A673 (cell line): Measurements from ENCODE around the gene ENPP1. TPM values are rescaled to one million over a fixed set of nuclear protein-coding genes. Genes with fewer than 3 reads are reported as not detected.

Experiments
- BruUV-seq: library from RNA; stranded (reverse); fragments of 400-500 nt; replicated peaks from 2 replicates; lab custom pipeline; 2021; lab: Mats Ljungman, UMichigan
- CTCF ChIA-PET: fragments of 300-600 bp; sonication (Branson Sonifier 250); formaldehyde crosslinking; loops from one replicate; lab custom pipeline; 2022; ENCODE audit warnings: antibody characterized with exemption; lab: Charles Lee
- POLR2A ChIA-PET: fragments of 300-600 bp; sonication (Branson Sonifier 250); formaldehyde crosslinking; loops from one replicate; lab custom pipeline; 2022; ENCODE audit warnings: antibody characterized with exemption; ENCODE audit not compliant: low non-redundant PET; lab: Charles Lee
- DNase-seq: peaks from one replicate; pipeline ENCODE4 v3.0.0-alpha.2; 2015; ENCODE audit warnings: low spot score
- H3K27ac ChIP-seq: fragments of 200-600 bp; sonication (generic); 2 replicates; pipeline ENCODE4 v1.5.1; 2016; ENCODE audit warnings: mixed run types, low read depth, mild to moderate bottlenecking, mixed read lengths, antibody characterized with exemption, low read length; ENCODE audit not compliant: poor library complexity, severe bottlenecking
- H3K27me3 ChIP-seq: fragments of 200-600 bp; sonication (generic); replicated peaks from 2 replicates; pipeline ENCODE4 v1.6.1; 2017; ENCODE audit warnings: mixed run types, low read depth, mild to moderate bottlenecking, mixed read lengths, antibody characterized with exemption, low read length; ENCODE audit not compliant: insufficient read depth, poor library complexity
- H3K36me3 ChIP-seq: fragments of 200-600 bp; sonication (generic); 2 replicates; pipeline ENCODE4 v1.6.1; 2016; ENCODE audit warnings: mixed run types, mild to moderate bottlenecking, mixed read lengths, antibody characterized with exemption, low read length; ENCODE audit not compliant: insufficient read depth, poor library complexity, severe bottlenecking
- H3K4me1 ChIP-seq: fragments of 200-600 bp; sonication (generic); 2 replicates; pipeline ENCODE4 v1.6.1; 2017; ENCODE audit warnings: mixed run types, mild to moderate bottlenecking, mixed read lengths, antibody characterized with exemption, low read length; ENCODE audit not compliant: insufficient read depth, poor library complexity, severe bottlenecking
- H3K4me3 ChIP-seq: fragments of 200-600 bp; sonication (generic); 2 replicates; pipeline ENCODE4 v1.5.1; 2016; ENCODE audit warnings: low read depth, mixed run types, mild to moderate bottlenecking, mixed read lengths, low read length; ENCODE audit not compliant: poor library complexity, severe bottlenecking
- H3K9me3 ChIP-seq: fragments of 200-600 bp; sonication (generic); 2 replicates; pipeline ENCODE4 v1.6.1; 2016; ENCODE audit warnings: mixed run types, low read depth, mild to moderate bottlenecking, mixed read lengths, antibody characterized with exemption, low read length; ENCODE audit not compliant: poor library complexity, severe bottlenecking
- CTCF ChIP-seq: fragments of 300-800, 200-600 bp; sonication (generic); conservative IDR thresholded peaks from 2 replicates; pipeline ENCODE4 v1.5.1; 2017; ENCODE audit warnings: low read depth, mild to moderate bottlenecking, antibody characterized with exemption, low read length, moderate library complexity, mixed read lengths
- EZH2 ChIP-seq: fragments of 200-600 bp; sonication (generic); IDR thresholded peaks from 2 replicates; pipeline ENCODE4 v1.6.1; 2017; ENCODE audit warnings: borderline replicate concordance, low read depth, mild to moderate bottlenecking, mixed read lengths, antibody characterized with exemption, low read length; ENCODE audit not compliant: poor library complexity, severe bottlenecking
- intact Hi-C: fragments of 100-400 bp; cut with micrococcal nuclease; formaldehyde crosslinking; loops from one replicate; pipeline ENCODE4 v1.10.0; 2022; ENCODE audit not compliant: unreplicated experiment
- total RNA-seq: library from RNA; stranded (reverse); gene quantifications from 2 replicates; pipeline ENCODE4 v1.2.3, GENCODE V29; 2021

Gene ENPP1
- total RNA-seq, 1 experiment from 2014 or later = 19.5 TPM

GRCh38 chr6:131876545-131876944, 68.7 kb downstream of the ENPP1 start:
- intact Hi-C loops = no loop called here
- Histone ChIP-seq H3K27ac (no peak overlapping the region), H3K9me3 (no peaks in the 10 kb centered on the region), H3K27me3 (no peaks in the 10 kb centered on the region), H3K4me1 (peaks cover 7% of the 10 kb centered on the region), H3K4me3 (no peak overlapping the region), H3K36me3 (no peaks in the 10 kb centered on the region)
- DNase-seq = no peak
- no TSS peak for BruUV-seq
- TF ChIP-seq CTCF = no peak
- TF ChIP-seq EZH2 = no peak
- ChIA-PET CTCF (no interaction called here), POLR2A (no interaction called here)

DNA sequence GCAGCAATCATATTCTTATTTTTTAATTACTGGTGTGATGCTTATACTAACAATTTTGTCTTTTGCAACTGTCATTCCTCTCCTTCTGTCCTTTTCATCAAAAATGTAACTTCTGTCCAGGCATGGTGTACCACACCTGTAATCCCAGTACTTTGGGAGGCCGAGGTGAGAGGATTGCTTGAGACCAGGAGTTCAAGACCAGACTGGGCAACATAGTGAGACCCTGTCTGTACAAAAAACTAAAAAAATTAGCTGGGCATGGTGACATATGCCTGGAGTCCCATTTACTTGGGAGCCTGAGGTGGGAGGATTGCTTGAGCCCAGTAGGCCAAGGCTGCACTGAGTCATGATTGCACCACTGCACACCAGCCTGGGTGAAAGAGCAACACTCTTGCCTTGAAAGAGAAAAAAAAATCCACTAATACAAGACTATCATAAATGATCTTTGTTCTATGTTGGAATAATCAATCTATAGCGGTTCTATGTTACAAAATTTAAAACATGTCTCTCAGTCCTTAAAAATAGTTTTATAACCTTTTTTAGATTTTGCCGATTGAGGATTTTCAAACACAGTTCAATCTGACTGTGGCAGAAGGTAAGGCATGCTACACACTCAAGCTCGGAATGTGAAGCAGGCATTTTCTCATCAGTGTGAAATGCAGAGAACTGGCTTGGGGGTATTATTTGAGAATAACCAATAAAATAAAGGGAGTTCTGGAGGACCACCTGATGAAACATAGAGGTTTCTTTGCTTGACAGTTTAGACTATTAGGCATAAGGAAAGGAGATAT, 70.4 kb downstream of the ENPP1 start:
- no TSS peak for BruUV-seq
- Histone ChIP-seq H3K36me3 (no peaks in the 10 kb centered on the region), H3K4me3 (no peak overlapping the region), H3K27ac (no peak overlapping the region), H3K4me1 (peaks cover 7% of the 10 kb centered on the region), H3K27me3 (no peaks in the 10 kb centered on the region), H3K9me3 (no peaks in the 10 kb centered on the region)
- ChIA-PET CTCF (no interaction called here), POLR2A (no interaction called here)
- TF ChIP-seq EZH2 = no peak
- TF ChIP-seq CTCF = no peak
- intact Hi-C loops = no loop called here
- no peak for DNase-seq

DNA sequence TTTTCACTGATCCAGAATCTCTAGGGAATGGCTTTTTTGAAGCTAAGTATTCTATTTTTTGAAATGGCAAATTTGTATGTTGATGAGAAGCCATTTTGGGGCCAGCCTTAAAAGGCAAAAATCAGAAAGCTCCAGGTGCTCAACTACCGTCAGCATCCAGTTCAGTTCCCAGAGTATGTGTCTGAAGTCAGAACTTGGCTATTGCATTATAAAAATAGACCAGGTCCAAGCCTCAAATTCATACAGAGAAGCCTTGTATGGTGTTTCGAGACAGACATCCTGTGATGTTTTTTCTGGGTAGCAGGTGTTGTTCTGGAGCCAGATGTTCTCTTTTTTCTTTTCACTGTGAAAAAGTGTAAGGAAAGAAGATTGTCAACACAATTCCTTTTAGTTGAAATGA, 75.2 kb downstream of the ENPP1 start:
- POLR2A ChIA-PET = interaction anchor here (0.6 kb wide), 1 partner anchor 25 kb away, joined by 3 read pairs; no protein-coding TSS in a partner anchor
- no TSS peak for BruUV-seq
- Histone ChIP-seq H3K27ac (no peak overlapping the region), H3K27me3 (no peaks in the 10 kb centered on the region), H3K4me3 (no peak overlapping the region), H3K9me3 (no peaks in the 10 kb centered on the region), H3K4me1 (no peaks in the 10 kb centered on the region), H3K36me3 (no peaks in the 10 kb centered on the region)
- TF ChIP-seq EZH2 (no peak), CTCF (no peak)
- intact Hi-C loops = no loop called here
- DNase-seq = no peak
- CTCF ChIA-PET = no interaction called here
